MCF 10A (cell line): Measurements from ENCODE around the gene GSTO1. TPM values are rescaled to one million over a fixed set of nuclear protein-coding genes. Genes with fewer than 3 reads are reported as not detected.

Experiments used
- BruUV-seq: library from RNA; stranded (reverse); fragments of 400-500 nt; replicated peaks from 2 replicates; lab custom pipeline; 2021; lab: Mats Ljungman, UMichigan
- CTCF ChIA-PET: fragments of 300-600 bp; sonication (Branson Sonifier 250); formaldehyde crosslinking; extraction: SDS; loops from one replicate; lab custom pipeline; 2021; ENCODE audit warnings: antibody characterized with exemption, inconsistent platforms; lab: Yijun Ruan, JAX
- POLR2A ChIA-PET: fragments of 300-600, 350-650 bp; sonication (Branson Sonifier 250); formaldehyde crosslinking; extraction: SDS; loops from one replicate; lab custom pipeline; 2020; ENCODE audit warnings: antibody characterized with exemption, inconsistent platforms; lab: Yijun Ruan, JAX
- DNase-seq: peaks from one replicate; pipeline ENCODE4 v3.0.0-alpha.2; 2018; ENCODE audit not compliant: unreplicated experiment
- H3K27ac Mint-ChIP-seq: one replicate; pipeline ENCODE4 v1.8.0; 2022; ENCODE audit warnings: mild to moderate bottlenecking, low read depth, mixed read lengths; ENCODE audit not compliant: unreplicated experiment
- H3K27me3 Mint-ChIP-seq: one replicate; pipeline ENCODE4 v1.8.0; 2022; ENCODE audit warnings: mixed read lengths; ENCODE audit not compliant: insufficient read depth, unreplicated experiment
- H3K36me3 Mint-ChIP-seq: one replicate; pipeline ENCODE4 v1.8.0; 2022; ENCODE audit warnings: mild to moderate bottlenecking, moderate library complexity, mixed read lengths; ENCODE audit not compliant: insufficient read depth, unreplicated experiment
- H3K4me1 Mint-ChIP-seq: one replicate; pipeline ENCODE4 v1.8.0; 2022; ENCODE audit warnings: mixed read lengths; ENCODE audit not compliant: insufficient read depth, unreplicated experiment
- H3K4me3 Mint-ChIP-seq: one replicate; pipeline ENCODE4 v1.8.0; 2022; ENCODE audit warnings: mild to moderate bottlenecking, moderate library complexity, mixed read lengths; ENCODE audit not compliant: unreplicated experiment
- H3K9me3 Mint-ChIP-seq: one replicate; pipeline ENCODE4 v1.8.0; 2022; ENCODE audit warnings: mixed read lengths; ENCODE audit not compliant: unreplicated experiment
- CTCF ChIP-seq: fragments of 200-600 bp; IDR thresholded peaks from one replicate; pipeline ENCODE4 v1.8.0; 2022; ENCODE audit warnings: antibody characterized with exemption, mild to moderate bottlenecking; ENCODE audit not compliant: unreplicated experiment
- intact Hi-C: fragments of 100-400 bp; cut with micrococcal nuclease; formaldehyde crosslinking; loops from 2 replicates; pipeline ENCODE4 v1.14.1; 2022
- total RNA-seq: library from RNA; stranded (reverse); gene quantifications from 2 replicates; pipeline ENCODE4 v1.2.3, GENCODE V29; 2022

Gene GSTO1
- total RNA-seq, 1 experiment from 2014 or later, result 61.8 TPM

GRCh38 chr10:104216631-104217030 is 38.1 kb upstream of the GSTO1 start:
- no peak overlapping the region for H3K4me3 Mint-ChIP-seq
- H3K27ac Mint-ChIP-seq, result no peak overlapping the region
- peaks cover 14% of the 10 kb centered on the region for H3K27me3 Mint-ChIP-seq
- intact Hi-C loops, result no loop called here
- ChIA-PET CTCF (interaction anchor here (0.5 kb wide), 1 partner anchor 171 kb away, joined by 3 read pairs; no protein-coding TSS in a partner anchor), POLR2A (no interaction called here)
- no peaks in the 10 kb centered on the region for H3K9me3 Mint-ChIP-seq
- TF ChIP-seq CTCF, result no peak
- BruUV-seq, result no TSS peak
- no peaks in the 10 kb centered on the region for H3K4me1 Mint-ChIP-seq
- no peak for DNase-seq
- H3K36me3 Mint-ChIP-seq, result no peaks in the 10 kb centered on the region

GRCh38 chr10:104218751-104219150 is 35.9 kb upstream of the GSTO1 start:
- peaks cover 14% of the 10 kb centered on the region for H3K27me3 Mint-ChIP-seq
- H3K27ac Mint-ChIP-seq, result no peak overlapping the region
- no peaks in the 10 kb centered on the region for H3K9me3 Mint-ChIP-seq
- intact Hi-C loops, result no loop called here
- POLR2A ChIA-PET, result no interaction called here
- TF ChIP-seq CTCF, result no peak
- H3K4me1 Mint-ChIP-seq, result no peaks in the 10 kb centered on the region
- BruUV-seq, result no TSS peak
- no peak for DNase-seq
- H3K4me3 Mint-ChIP-seq, result no peak overlapping the region
- CTCF ChIA-PET, result no interaction called here
- no peaks in the 10 kb centered on the region for H3K36me3 Mint-ChIP-seq

- Mint-ChIP-seq H3K9me3 (no peaks in the 10 kb centered on the region), H3K4me1 (no peaks in the 10 kb centered on the region), H3K27me3 (peaks cover 14% of the 10 kb centered on the region), H3K4me3 (no peak overlapping the region), H3K27ac (no peak overlapping the region), H3K36me3 (no peaks in the 10 kb centered on the region)
- POLR2A ChIA-PET, result interaction anchor here (0.7 kb wide), 1 partner anchor 19 kb away, joined by 3 read pairs; no protein-coding TSS in a partner anchor
- intact Hi-C loops, result no loop called here
- TF ChIP-seq CTCF, result no peak
- no TSS peak for BruUV-seq
- DNase-seq, result no peak
- CTCF ChIA-PET, result no interaction called here
These were observed 34.2 kb upstream of the GSTO1 start for GRCh38 chr10:104220522-104220921.

DNA sequence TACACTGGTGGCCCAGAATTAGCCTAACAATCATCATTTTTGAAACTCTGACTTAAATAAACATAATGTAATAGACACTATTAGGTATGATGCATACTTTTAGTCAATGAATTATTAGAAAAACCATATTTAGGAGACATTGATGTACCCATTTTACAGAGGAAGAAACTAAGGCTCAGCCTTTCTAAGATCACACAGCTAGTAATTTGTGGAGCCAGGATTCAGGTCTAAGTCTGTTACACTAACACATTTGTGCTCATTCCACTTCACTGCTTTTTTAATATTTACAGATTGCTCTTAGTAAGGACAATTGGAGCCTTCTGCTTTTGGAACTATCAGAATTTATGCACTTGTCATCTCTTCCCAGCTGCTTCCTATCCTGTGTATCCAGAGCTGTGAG is 31.4 kb upstream of the GSTO1 start:
- CTCF ChIA-PET, result no interaction called here
- Mint-ChIP-seq H3K27ac (no peak overlapping the region), H3K4me3 (no peak overlapping the region), H3K36me3 (no peaks in the 10 kb centered on the region), H3K4me1 (no peaks in the 10 kb centered on the region), H3K9me3 (no peaks in the 10 kb centered on the region), H3K27me3 (peaks cover 14% of the 10 kb centered on the region)
- TF ChIP-seq CTCF, result no peak
- BruUV-seq, result no TSS peak
- no peak for DNase-seq
- POLR2A ChIA-PET, result interaction anchor here (1.7 kb wide), 1 partner anchor 9 kb away, joined by 4 read pairs; the partner anchor contains the start of gene CFAP43
- intact Hi-C loops, result no loop called here
